HEK293 (cell line): ENCODE measurements around the gene RASA4B.
A peak's percentile ranks its signal among the peaks of the same experiment; 100 is the strongest.

ENCODE experiments used
- AEBP2 ChIP-seq: fragments of 450-650 bp; formaldehyde crosslinking; IDR thresholded peaks from 2 replicates; pipeline ENCODE4 v1.5.1; 2016; ENCODE audit warnings: missing biosample characterization, missing genetic modification characterization, borderline replicate concordance
- ATF2 ChIP-seq: fragments of 450-650 bp; formaldehyde crosslinking; IDR thresholded peaks from 2 replicates; pipeline ENCODE4 v1.5.1; 2016; ENCODE audit warnings: missing biosample characterization, missing genetic modification characterization, low read depth
- PRDM1 ChIP-seq: fragments of 450-650 bp; formaldehyde crosslinking; IDR thresholded peaks from 2 replicates; pipeline ENCODE4; 2016; ENCODE audit warnings: missing biosample characterization, missing genetic modification characterization
- ZBTB1 ChIP-seq: fragments of 450-650 bp; formaldehyde crosslinking; IDR thresholded peaks from 2 replicates; pipeline ENCODE4 v1.5.1; 2016; ENCODE audit warnings: missing biosample characterization, missing genetic modification characterization
- ZBTB17 ChIP-seq: fragments of 450-650 bp; formaldehyde crosslinking; IDR thresholded peaks from 2 replicates; pipeline ENCODE4 v1.5.1; 2016; ENCODE audit warnings: missing biosample characterization, missing genetic modification characterization
- ZBTB21 ChIP-seq: fragments of 450-650 bp; formaldehyde crosslinking; IDR thresholded peaks from 2 replicates; pipeline ENCODE4 v1.5.1; 2017; ENCODE audit warnings: missing biosample characterization, missing genetic modification characterization
- ZBTB6 ChIP-seq: fragments of 450-650 bp; formaldehyde crosslinking; IDR thresholded peaks from 2 replicates; pipeline ENCODE4 v1.5.1; 2017; ENCODE audit warnings: missing biosample characterization, missing genetic modification characterization
- ZBTB7A ChIP-seq: fragments of 450-650 bp; formaldehyde crosslinking; IDR thresholded peaks from 2 replicates; pipeline ENCODE4 v1.5.1; 2016; ENCODE audit warnings: low read depth, missing biosample characterization, missing genetic modification characterization
- ZFP41 ChIP-seq: fragments of 450-650 bp; formaldehyde crosslinking; IDR thresholded peaks from 2 replicates; pipeline ENCODE4 v1.5.1; 2016; ENCODE audit warnings: missing biosample characterization, missing genetic modification characterization, borderline replicate concordance
- ZNF19 ChIP-seq: fragments of 450-650 bp; formaldehyde crosslinking; IDR thresholded peaks from 2 replicates; pipeline ENCODE4; 2016; ENCODE audit warnings: missing biosample characterization, missing genetic modification characterization, low read depth
- ZNF23 ChIP-seq: fragments of 450-650 bp; formaldehyde crosslinking; IDR thresholded peaks from 2 replicates; pipeline ENCODE4 v1.5.1; 2016; ENCODE audit warnings: missing biosample characterization, missing genetic modification characterization, borderline replicate concordance
- ZNF292 ChIP-seq: fragments of 450-650 bp; formaldehyde crosslinking; IDR thresholded peaks from 2 replicates; pipeline ENCODE4 v1.5.1; 2016; ENCODE audit warnings: low read depth, missing biosample characterization, missing genetic modification characterization, borderline replicate concordance
- ZNF391 ChIP-seq: fragments of 450-650 bp; formaldehyde crosslinking; IDR thresholded peaks from 2 replicates; pipeline ENCODE4 v1.5.1; 2016; ENCODE audit warnings: low read depth, missing biosample characterization, missing genetic modification characterization, borderline replicate concordance
- ZNF394 ChIP-seq: fragments of 450-650 bp; formaldehyde crosslinking; IDR thresholded peaks from 2 replicates; pipeline ENCODE4 v1.5.1; 2016; ENCODE audit warnings: missing biosample characterization, missing genetic modification characterization, mild to moderate bottlenecking, moderate library complexity, borderline replicate concordance
- ZNF398 ChIP-seq: fragments of 450-650 bp; formaldehyde crosslinking; IDR thresholded peaks from 2 replicates; pipeline ENCODE4 v1.5.1; 2017; ENCODE audit warnings: missing biosample characterization, missing genetic modification characterization
- ZNF518A ChIP-seq: fragments of 450-650 bp; formaldehyde crosslinking; conservative IDR thresholded peaks from 2 replicates; pipeline ENCODE4 v1.5.1; 2016; ENCODE audit warnings: low read depth, missing biosample characterization, missing genetic modification characterization
- ZNF529 ChIP-seq: fragments of 450-650 bp; formaldehyde crosslinking; IDR thresholded peaks from 2 replicates; pipeline ENCODE4 v1.5.1; 2017; ENCODE audit warnings: missing genetic modification characterization, missing biosample characterization; ENCODE audit not compliant: insufficient replicate concordance
- ZNF530 ChIP-seq: fragments of 450-650 bp; formaldehyde crosslinking; IDR thresholded peaks from 2 replicates; pipeline ENCODE4 v1.5.1; 2016; ENCODE audit warnings: low read depth, missing biosample characterization, missing genetic modification characterization
- ZNF561 ChIP-seq: fragments of 450-650 bp; IDR thresholded peaks from 2 replicates; pipeline ENCODE4 v1.5.1; 2018; ENCODE audit warnings: missing biosample characterization, missing genetic modification characterization, borderline replicate concordance
- ZNF623 ChIP-seq: fragments of 450-650 bp; formaldehyde crosslinking; IDR thresholded peaks from 2 replicates; pipeline ENCODE4 v1.5.1; 2016; ENCODE audit warnings: missing biosample characterization, missing genetic modification characterization
- ZNF624 ChIP-seq: fragments of 450-650 bp; formaldehyde crosslinking; IDR thresholded peaks from 2 replicates; pipeline ENCODE4 v1.5.1; 2017; ENCODE audit warnings: missing biosample characterization, missing genetic modification characterization
- ZNF654 ChIP-seq: fragments of 450-650 bp; formaldehyde crosslinking; IDR thresholded peaks from 2 replicates; pipeline ENCODE4 v1.5.1; 2016; ENCODE audit warnings: low read depth, missing biosample characterization, missing genetic modification characterization
- ZNF704 ChIP-seq: fragments of 450-650 bp; formaldehyde crosslinking; IDR thresholded peaks from 2 replicates; pipeline ENCODE4 v1.5.1; 2016; ENCODE audit warnings: missing biosample characterization, missing genetic modification characterization

Gene RASA4B

GRCh38 chr7:102433219-102434038, 84.1 kb downstream of the RASA4B start, which contains the start of gene ORAI2 (continued):
- no peak for TF ChIP-seq AEBP2 (tag by site-specific recombination)
- TF ChIP-seq ZNF654 (tag by site-specific recombination) = no peak
- no peak for TF ChIP-seq ZNF23 (tag by site-specific recombination)
- TF ChIP-seq ZNF19 (tag by site-specific recombination) = no peak
- TF ChIP-seq ZNF398 (tag by site-specific recombination) = 0 out of 2 replicates have a peak, but pooled peaks have one; percentile 47
- TF ChIP-seq ZNF530 (tag by site-specific recombination) = no peak
- TF ChIP-seq ZNF394 (tag by site-specific recombination) = no peak
- no peak for TF ChIP-seq ZNF561
- TF ChIP-seq ZBTB17 (tag by site-specific recombination) = no peak
- TF ChIP-seq ZNF704 = no peak
- TF ChIP-seq ZNF623 (tag by site-specific recombination) = no peak
- TF ChIP-seq ZNF292 = no peak
- no peak for TF ChIP-seq ZFP41 (tag by site-specific recombination)
- no peak for TF ChIP-seq ZBTB6 (tag by site-specific recombination)
- no peak for TF ChIP-seq ATF2
- no peak for TF ChIP-seq PRDM1
- TF ChIP-seq ZNF518A (tag by site-specific recombination) = no peak
- TF ChIP-seq ZBTB7A (tag by site-specific recombination) = 0 out of 2 replicates have a peak, but pooled peaks have one; percentile 56
- TF ChIP-seq ZBTB1 = no peak
- TF ChIP-seq ZBTB21 (tag by site-specific recombination) = no peak
- no peak for TF ChIP-seq ZNF529 (tag by site-specific recombination)
- no peak for TF ChIP-seq ZNF624 (tag by site-specific recombination)
- no peak for TF ChIP-seq ZNF391
